ENCODE results near the gene POLR2E. TPM values are rescaled to one million over a fixed set of nuclear protein-coding genes. Genes with fewer than 3 reads are reported as not detected.

The POLR2E gene
- total RNA-seq = 63.5 and 107 TPM in 2 replicates

DNA sequence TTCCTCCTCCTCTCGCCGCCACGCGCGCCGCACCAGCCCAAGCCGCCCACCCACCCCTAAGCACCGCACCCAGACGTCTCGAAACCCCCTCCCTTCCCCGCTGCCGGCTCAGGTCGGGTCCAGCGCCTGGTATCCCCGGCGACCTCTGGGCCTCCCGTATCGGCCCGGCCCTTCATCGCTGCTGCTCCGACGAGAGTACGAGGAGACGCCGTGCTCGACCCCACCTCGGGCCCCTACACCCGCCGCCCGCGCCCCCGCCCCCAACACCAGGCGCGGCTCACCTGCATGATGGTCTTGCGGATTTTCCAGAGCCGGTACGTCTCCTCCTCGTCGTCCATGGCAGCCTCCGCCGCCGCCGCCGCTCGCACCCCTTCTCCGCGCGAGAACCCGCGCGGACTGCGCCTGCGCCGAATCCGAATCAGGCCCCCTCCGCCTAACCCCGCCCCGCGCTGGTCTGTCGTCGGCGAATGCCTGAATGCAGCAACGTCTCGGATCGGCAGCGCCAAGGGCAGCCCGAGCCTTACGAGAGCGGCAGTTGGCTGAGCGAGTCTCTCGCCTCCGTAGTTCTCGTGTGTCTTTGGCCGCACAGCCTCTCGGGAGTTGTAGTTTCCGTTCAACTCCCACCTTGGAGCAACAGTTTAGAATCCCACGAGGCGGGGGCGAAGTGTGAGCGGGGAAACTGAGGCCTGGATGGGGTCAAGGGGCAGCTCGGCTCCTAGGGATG is at the start of gene POLR2E:
Gene POLR2E, minus strand, starts transcription at position 398 of the 724 bp plus-strand sequence. Its CDS starts 60 bp downstream, at position 338.

DNA sequence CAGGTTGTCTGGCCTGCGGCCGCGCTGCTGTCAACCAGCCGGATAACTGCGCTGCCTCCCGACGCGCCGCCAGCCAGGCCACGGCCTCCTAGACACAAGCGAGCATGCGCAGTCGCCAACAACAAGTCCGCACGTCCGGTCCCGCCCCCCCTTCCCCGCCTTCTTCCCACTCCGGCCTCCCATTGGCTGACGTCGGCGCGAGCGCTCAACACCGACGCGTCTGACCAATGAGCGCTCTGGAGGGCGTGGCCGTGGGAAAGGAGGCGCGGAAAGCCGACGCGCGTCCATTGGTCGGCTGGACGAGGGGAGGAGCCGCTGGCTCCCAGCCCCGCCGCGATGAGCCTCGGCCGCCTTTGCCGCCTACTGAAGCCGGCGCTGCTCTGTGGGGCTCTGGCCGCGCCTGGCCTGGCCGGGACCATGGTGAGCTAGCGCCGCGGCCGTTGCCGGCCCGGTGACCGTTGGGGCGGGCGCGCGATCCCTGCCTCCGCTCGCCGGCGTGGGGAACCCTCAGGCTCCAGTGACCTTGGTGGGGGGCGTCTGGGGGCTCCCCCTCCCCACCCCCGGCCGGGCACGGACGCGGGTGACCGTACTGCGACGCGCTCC is 8.6 kb upstream of the POLR2E start, which contains the start of gene GPX4:
Gene GPX4, plus strand, starts transcription at position 287 of the 603 bp plus-strand sequence. Its CDS starts 50 bp downstream, at position 337.

DNA sequence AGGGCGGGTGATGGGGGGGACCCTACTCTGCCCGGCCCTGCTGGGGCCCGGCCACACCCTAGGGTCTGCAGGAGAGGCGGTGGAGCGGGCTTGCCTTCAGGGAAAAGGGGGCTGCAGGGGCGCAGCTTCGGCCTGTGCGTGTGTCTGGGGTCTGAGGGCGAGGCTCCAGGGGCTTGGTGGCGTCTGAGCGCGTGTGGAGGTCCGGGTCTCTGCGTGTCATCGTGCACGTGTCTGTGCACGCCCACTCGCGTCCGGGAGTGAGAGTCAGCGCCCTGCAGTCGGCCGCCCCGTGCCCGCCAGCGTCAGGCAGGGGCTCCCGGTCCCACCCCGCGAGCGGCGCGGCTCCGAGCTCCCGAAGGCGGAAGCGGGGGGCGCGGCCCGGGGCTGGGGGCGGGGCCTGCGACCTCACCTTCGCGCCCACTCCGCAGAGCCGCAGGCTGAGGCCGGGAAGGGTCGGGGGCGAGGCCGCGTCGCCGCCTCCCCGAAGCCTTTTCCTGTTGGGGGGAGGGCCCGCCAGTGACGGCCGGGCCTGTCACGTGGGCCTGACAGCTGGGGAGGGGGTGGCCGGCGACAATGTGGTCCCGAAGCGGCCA is 28.3 kb downstream of the POLR2E start, which contains the start of gene ARHGAP45:
Gene ARHGAP45, plus strand, starts transcription at position 420 of the 593 bp plus-strand sequence. CDS start 239 bp downstream, outside the sequence.

DNA sequence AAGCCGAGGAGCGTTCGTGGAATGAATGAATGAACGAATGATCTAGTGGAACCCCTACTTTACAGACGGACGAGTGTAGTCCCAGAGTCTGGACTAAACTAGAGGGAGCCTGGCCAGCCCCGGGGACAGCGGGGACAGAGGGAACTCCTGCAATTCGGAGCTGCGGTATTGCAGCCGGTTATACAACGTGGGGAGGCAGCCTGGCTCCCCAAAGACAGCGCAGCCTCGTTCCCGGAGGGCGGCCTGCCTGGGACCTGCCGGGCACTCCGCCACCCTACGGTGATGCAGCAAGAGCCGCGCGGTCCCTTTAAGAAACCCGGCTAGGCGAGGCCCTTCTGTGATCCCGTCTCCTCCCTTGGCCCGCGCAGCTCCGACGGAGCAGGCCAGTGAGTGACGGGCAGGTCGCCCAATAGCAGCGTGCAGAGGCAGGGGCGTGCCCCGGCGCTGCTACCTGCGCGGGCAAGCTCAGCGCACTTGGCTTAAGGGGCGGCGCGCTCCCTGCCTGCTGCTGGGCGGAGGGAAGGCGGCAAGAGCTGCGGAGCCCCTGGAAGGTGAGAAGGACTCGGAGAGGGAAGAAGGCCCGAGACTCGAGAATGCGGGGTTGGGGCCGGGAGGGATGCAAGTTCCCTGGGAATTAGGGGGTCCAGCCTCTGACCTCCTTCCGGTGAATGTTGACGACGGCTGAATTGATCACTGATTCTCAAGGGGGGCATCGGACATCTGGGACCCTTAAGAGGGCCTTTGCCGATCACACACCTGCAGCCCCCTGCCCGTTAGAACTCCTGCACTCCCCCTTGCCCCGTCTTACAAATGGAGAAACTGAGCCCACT is 55.3 kb downstream of the POLR2E start, which contains the start of gene ABCA7:
Gene ABCA7, plus strand, starts transcription at position 462 of the 830 bp plus-strand sequence. CDS start 1,255 bp downstream, outside the sequence.

Other genes starting within 250 kb of the POLR2E start
- not detected in 2 replicates for gene ELANE, start 243.1 kb downstream of the POLR2E start, total RNA-seq
- 1.7 and 3.6 TPM in 2 replicates for gene CFD, start 235.7 kb downstream of the POLR2E start, total RNA-seq
- gene MED16, start 202.2 kb downstream of the POLR2E start, total RNA-seq = 28.8 and 44.4 TPM in 2 replicates
- gene RNU6-9, start 201.9 kb downstream of the POLR2E start, total RNA-seq = not detected in 2 replicates
- 21.1 and 32.8 TPM in 2 replicates for gene R3HDM4, start 182.2 kb downstream of the POLR2E start, total RNA-seq
- not detected in 2 replicates for gene KISS1R, start 178.0 kb downstream of the POLR2E start, total RNA-seq
- 28.2 and 30.3 TPM in 2 replicates for gene ARID3A, start 169.3 kb downstream of the POLR2E start, total RNA-seq
- gene WDR18, start 111.0 kb downstream of the POLR2E start, total RNA-seq = 36.4 and 47.5 TPM in 2 replicates
- gene GRIN3B, start 95.0 kb downstream of the POLR2E start, total RNA-seq = 0.59 and 0.65 TPM in 2 replicates
- 67.4 and 96.1 TPM in 2 replicates for gene TMEM259, start 74.3 kb downstream of the POLR2E start, total RNA-seq
- not detected in 2 replicates for gene RNU6-2, start 73.9 kb downstream of the POLR2E start, total RNA-seq
- gene CNN2, start 68.8 kb downstream of the POLR2E start, total RNA-seq = 284 and 606 TPM in 2 replicates
- 9.2 and 10.2 TPM in 2 replicates for gene ABCA7, start 55.3 kb downstream of the POLR2E start, total RNA-seq
- gene ARHGAP45, start 28.2 kb downstream of the POLR2E start, total RNA-seq = 0.89 and 0.97 TPM in 2 replicates
- gene GPX4, start 8.6 kb upstream of the POLR2E start, total RNA-seq = 159 and 328 TPM in 2 replicates
- gene SBNO2, start 78.9 kb upstream of the POLR2E start, total RNA-seq = 46.3 and 72.7 TPM in 2 replicates
- gene STK11, start 110.4 kb upstream of the POLR2E start, total RNA-seq = 79.6 and 82.9 TPM in 2 replicates
- 4.2 and 9.7 TPM in 2 replicates for gene CBARP, start 142.6 kb upstream of the POLR2E start, total RNA-seq
- 16.0 and 31.6 TPM in 2 replicates for gene ATP5F1D, start 146.4 kb upstream of the POLR2E start, total RNA-seq
- gene MIDN, start 153.2 kb upstream of the POLR2E start, total RNA-seq = 23.2 and 32.6 TPM in 2 replicates
- 101 and 177 TPM in 2 replicates for gene CIRBP, start 174.0 kb upstream of the POLR2E start, total RNA-seq
- 23.8 and 45.4 TPM in 2 replicates for gene FAM174C, start 180.2 kb upstream of the POLR2E start, total RNA-seq
- not detected in 2 replicates for gene EFNA2, start 190.5 kb upstream of the POLR2E start, total RNA-seq

Measured in smooth muscle cell of the umbilical artery (primary cell).